Activated CD8-positive, alpha-beta memory T cell treated with anti-CD3 and anti-CD28 coated beads, Interleukin-2, amount 50 U/mL, for 24 hours (primary cell): ENCODE results near the gene SELE.

Experiments used
- DNase-seq: peaks from one replicate; pipeline ENCODE4 v3.0.0-alpha.2; 2020; ENCODE audit errors: extremely low read depth

The SELE gene

GRCh38 chr1:169682071-169682470 is 51.8 kb downstream of the SELE start:
- no peak for DNase-seq

- DNase-seq, result no peak
Measured at GRCh38 chr1:169681140-169681539, 52.7 kb downstream of the SELE start.

GRCh38 chr1:169680377-169681019 is 53.4 kb downstream of the SELE start:
- peak; percentile 44 for DNase-seq

GRCh38 chr1:169679692-169680091 is 54.2 kb downstream of the SELE start:
- no peak for DNase-seq

- DNase-seq, result no peak
Measured at GRCh38 chr1:169676001-169676400, 57.9 kb downstream of the SELE start.
